Measurements from ENCODE around the gene PPIF.

DNA sequence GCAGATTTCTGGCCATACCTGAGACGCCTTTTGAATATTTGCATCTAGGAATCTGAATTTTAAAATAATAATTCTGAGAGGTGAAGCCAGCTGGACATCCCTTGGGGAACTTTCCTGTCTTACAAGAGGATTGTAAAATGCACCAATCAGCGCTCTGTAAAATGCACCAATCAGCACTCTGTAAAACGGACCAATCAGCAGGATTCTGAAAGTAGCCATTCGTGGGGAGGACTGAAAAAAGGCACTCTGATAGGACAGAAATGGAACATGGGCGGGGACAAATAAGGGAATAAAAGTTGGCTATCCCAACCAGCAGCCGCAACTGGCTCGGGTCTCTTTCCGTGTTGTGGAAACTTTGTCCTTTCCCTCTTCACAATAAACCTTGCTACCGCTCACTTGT is 9.9 kb downstream of the PPIF start:
- TF ChIP-seq POLR2A (IDR thresholded peaks at IDR 0.05; ENCODE audit: low read depth, low read length) (no peak), CTCF (IDR thresholded peaks at IDR 0.05; ENCODE audit: extremely low read depth in 1 of 2, insufficient read depth in 1 of 2, low read depth in 1 of 2, low read length in 2 of 2) (no peak), POLR2AphosphoS5 (IDR thresholded peaks at IDR 0.05; ENCODE audit: insufficient read depth, low read depth, low read length) (no peak), GATA2 (IDR thresholded peaks at IDR 0.05; ENCODE audit: insufficient read depth, insufficient read length, low read depth, low read length) (no peak), EZH2 (IDR thresholded peaks at IDR 0.05; ENCODE audit: borderline replicate concordance, low read depth, low read length, severe bottlenecking) (no peak), MYC (IDR thresholded peaks at IDR 0.05; ENCODE audit: low read depth, low read length) (no peak), MAX (IDR thresholded peaks at IDR 0.05; ENCODE audit: insufficient read depth, insufficient read length) (no peak), JUN (IDR thresholded peaks at IDR 0.05; ENCODE audit: borderline replicate concordance, insufficient read depth, insufficient read length, low read depth) (no peak)
